Activated CD8-positive, alpha-beta memory T cell treated with anti-CD3 and anti-CD28 coated beads, Interleukin-2, amount 50 U/mL, for 1 hour (primary cell): ENCODE measurements around the gene YIPF3.
"Not testable (repeated sequence)": the region's sequence is repeated elsewhere in the genome, so short reads cannot be mapped to it uniquely, and the experiment has no call there.

Experiments used
- DNase-seq: peaks from one replicate; pipeline ENCODE4 v3.0.0-alpha.2; 2020; ENCODE audit errors: extremely low read depth

The YIPF3 gene

DNA sequence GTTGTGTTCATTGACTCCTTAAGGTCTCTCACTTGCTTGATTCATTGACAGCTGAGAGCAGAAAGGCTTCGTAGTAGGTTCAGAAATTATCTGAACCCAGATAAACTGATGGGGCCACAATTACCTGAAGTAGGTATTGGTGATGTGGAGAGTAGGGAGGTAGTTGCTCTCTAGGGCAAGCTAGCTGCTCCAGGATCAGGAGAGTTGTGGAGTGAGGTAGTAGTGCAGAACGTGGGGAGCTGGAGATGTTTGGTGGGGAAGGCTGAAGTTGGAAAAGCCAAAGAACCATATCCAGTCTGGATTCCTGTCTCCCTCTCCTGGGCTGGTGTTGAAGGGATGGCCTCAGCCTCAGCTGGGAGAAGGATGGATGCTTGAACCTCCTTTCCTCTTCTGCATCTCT, 23.5 kb downstream of the YIPF3 start:
- no peak for DNase-seq

DNA sequence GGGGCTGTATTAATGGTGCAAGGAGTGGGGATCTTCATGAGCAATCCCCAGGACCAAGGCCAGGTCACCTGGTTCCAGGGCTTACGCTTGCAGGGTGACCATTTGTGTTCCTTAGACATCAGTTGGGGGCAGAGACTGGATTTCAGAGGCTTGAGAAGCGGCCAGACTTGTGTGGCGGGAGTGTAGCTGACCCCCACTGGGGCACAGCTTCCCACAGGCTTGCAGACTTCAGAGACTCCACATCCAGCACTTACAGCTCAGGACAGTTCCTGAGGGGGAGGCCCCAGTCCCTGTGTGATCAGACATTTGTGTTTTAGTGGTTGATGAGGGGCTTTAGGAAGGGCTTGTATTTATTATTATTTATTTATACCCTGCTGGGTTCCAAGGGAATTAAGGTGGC, 24.1 kb downstream of the YIPF3 start:
- DNase-seq: no peak

DNA sequence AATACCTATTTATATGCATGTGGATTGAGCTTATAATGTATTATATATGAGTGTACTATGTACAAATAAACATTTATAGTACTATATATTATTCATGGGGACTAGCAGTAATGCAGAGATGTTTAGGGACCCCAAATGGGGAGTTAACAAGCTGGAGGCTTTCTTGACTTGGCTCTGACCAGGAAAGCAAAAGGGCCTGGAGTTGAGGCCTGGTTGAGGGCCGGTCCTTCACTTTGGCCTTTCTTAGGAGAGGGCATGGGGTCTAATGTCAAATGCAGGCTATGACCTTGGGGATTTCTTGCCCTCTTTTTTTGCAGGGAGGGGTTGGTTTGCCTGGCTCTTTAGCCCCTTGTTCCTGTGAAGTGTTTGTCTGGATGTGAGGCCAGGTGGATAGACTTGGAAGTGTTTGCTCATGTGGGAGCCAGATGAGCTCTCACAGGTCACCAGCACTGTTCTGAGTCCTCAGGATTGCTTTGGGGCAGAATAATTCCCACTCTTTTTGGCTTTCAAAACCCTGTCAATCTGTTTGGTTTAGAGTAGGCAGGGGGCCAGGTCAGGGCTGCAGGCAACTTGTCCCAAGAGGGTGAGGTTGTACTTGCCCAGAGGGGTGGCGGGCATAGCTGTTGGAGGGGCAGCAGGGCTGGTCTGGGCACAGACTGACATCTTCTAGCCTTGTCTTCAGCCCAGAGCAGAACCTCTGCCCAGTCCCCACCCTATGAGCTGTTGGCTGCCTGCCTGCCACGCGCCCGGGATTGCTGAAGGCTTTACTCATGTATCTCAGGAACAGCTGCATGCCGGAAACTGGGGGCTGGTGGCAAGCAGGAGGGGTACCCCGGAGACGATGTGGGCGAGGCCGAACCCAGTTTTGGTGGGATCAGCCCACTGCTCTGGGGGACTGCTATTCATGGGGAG, 24.7 kb downstream of the YIPF3 start:
- DNase-seq: no peak

DNA sequence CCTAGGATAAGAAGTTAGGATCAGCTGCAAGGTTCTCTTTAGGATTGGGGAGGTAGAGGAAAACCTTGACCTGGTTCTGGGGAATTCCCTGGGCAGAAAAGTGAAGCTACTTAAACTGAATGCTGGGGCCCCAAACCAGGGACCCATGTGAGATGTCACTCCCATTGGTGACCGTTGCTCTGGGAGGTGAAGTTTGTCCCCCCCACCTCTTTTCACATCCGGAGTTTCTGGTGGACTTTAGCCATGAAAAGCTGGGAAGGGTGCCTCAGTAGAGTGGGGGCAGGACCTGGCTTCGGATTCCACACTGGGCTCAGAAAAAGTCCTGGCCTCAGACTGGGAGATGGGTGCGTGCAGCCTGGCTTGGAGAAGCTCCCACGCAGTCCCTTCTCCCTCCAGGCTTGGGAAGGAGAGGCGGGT, 26.2 kb downstream of the YIPF3 start:
- no peak for DNase-seq

DNA sequence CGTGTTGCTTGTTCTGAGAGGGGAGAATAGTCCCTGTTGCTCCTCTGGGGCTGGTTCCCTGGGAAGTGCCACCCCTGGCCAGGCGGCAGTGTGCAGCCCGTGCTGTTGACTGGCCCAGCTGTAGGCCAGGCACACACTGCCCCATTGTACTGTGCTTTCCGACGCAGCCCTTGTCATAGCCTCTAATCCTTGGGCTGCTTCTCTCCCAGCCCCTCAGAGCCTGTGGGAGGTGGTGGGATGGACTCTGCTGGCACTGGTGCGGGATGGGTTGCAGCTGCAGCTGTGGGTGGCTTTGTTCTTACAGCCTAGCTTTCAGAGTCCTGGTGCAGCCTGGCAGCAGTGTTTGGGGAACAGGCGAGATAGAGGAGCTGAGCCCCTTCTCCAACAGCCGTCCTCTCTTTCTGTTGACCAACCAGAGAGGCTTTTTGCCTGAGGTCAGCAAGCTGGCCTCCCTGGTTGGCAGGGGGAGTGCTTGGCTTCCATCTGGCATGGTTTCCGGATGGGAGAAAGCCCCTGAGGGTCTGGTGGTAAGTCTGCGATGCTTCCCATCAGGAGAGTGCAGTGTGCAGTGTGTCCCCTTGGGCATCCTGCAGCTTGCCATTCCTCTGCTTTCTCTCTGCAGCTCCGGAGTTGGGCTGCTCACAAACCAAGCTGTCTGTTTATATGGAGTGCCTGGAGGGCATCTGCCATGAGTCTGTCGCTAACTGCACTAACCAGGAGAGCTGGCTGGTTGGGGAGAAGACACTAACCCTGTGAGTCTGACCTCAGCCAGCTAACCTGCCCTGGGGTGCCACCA, 27.3 kb downstream of the YIPF3 start:
- DNase-seq: no peak

DNA sequence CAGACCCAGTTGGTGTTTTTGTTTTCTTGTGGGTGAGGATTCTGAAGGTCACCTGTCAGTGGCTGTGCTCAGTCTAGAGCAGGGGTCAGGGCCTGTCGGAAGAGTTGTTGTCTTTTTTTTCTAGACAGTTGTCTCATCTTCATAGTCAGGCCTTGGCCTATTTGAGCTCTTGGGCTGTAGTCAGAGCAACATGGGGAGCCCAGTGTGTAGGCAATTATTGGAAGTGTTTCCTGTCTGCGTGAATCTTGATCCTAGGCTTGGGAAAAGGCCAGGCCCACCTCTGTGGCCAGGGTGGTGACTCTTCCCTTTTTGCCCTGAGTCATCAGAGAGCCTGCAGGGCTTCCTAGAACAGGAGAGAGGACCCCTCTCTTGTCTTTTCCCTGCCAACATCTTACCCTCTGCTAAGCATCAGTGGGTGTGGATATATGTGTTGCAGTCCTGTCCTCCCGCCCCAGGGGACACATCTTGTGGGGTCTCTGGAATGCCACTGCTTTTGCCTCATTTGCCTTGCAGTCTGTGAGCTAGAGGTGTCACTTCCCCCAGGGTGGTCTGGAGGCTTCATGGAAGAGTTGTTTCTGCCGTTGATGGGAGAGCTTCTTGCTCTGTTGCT, 28.0 kb downstream of the YIPF3 start:
- no peak for DNase-seq

DNA sequence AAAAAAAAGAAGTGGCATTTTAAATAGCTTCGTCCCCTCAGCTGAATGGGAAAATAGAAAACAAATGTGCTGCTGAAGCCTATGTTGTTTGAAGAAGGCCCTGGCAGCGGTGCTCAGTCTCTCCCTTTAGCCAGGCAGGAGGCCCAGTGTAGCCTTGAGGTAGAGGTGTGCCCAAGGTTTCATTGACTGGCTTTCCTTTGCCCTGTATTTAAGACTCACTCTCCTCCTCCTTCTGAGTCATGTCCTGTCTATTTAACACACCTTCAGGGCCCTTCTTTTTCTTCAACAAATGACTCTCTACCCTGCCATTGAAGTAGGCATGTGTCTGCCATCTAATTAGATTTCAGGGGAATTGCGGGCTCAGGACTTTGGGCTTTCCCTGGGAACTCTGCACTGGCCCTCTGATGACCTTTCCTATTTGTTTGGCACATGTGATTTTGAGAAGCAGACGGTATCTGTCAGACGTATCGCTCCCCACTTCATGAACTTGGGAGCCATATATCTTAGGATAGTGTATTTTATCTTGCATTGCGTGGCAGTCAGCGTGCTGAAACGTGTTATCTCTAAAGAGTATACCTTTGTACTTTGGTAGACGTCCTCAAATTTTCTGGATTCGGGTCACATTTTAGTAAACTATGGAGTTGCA, 35.0 kb downstream of the YIPF3 start:
- no peak for DNase-seq

DNA sequence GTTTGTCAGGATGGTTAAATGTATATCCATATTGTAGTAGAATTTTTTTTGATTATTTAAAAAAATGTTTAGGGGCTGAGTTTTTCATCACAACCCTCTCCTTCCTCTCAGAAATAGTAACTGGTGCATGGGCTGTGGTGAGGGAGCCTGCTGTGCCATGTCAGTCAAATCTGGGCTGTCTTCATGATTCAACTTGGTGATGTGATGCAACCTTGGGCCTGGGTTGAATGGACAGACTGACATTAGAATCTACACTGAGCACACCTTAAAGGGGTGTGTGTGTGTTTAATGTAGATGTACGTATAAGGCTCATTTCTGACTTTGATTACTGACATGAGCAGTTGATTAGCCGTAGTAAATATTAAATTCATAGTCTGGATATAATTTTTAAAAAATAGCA, 35.7 kb downstream of the YIPF3 start:
- DNase-seq: no peak

DNA sequence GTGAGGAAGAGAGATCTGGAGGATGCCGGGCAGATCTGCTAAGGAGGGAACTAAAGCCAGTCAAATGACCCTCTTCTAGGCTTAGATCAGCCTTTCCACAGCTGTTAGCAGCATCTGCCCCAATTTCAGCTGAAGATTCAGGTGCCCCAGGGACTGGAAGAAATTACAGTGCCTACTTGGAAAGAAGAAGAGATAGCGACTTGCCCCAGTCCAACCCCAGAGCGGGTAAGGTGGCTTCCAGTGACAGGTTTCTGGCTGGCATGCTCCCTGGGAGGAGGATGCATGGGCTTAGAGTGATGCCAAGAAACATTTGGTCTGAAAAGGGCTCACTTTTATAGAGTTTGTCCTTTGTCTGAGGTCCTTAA, 38.7 kb downstream of the YIPF3 start:
- DNase-seq: no peak

DNA sequence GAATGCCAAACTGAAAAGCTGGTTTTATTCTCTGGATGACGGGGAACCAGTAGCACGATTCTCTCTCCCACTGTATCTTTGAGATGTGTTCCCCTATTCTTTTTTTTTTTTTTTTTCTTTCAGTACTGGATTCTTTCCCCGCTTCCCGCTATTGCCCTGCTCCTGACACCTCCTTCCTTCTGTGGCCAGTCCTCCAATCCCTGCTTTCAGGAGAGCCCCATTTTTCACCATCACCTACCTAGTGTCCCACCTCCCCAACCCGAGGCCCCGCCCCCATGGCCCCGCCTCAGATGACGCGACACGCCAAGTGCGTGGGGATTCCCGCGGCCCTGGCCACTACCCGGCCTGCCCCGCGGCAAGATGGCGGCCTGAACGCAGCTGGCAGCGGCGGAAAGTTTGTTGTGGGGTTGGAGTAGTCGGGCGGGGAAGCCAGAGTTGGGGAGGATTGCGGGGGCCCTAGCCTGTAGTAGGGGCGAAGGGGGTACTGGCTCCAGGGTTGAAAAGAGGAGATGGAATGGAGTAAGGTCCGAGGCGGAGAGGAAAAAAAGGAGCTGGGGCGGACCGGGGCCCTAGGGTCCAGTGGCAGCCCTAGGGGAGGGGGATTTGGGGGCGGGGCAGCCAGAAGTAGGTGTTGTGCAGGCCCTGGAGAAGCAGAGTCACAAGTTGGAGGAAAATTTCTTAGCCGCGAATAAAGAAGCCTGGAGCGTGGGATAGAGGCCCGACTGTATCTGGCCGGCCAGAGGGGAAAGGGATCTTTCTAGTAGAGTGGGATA, 39.3 kb downstream of the YIPF3 start, which contains the start of gene TJAP1:
TSS of gene TJAP1 (plus strand) at position 336 of the 773 bp plus-strand sequence. CDS start 21,432 bp downstream, outside the sequence.
- DNase-seq: peak; percentile 78

DNA sequence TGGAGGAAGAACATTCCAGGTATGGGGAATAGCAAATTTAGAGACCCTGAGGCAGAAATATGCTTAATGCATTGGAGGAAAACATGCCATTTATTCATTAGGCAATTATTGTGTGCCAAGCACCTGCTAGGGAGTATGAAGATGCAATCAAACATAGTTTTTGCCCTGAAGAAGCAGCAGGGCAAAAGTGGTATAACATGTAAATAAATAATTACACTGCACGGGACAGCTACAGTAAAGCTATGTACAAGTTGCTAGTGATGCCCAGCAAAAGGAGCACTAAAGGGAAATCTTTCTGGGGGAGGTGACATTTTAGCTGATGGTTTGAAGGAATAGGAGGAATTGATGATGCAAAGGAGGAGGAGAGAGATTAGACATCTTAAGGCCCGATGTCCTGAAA, 40.0 kb downstream of the YIPF3 start:
- no peak for DNase-seq

DNA sequence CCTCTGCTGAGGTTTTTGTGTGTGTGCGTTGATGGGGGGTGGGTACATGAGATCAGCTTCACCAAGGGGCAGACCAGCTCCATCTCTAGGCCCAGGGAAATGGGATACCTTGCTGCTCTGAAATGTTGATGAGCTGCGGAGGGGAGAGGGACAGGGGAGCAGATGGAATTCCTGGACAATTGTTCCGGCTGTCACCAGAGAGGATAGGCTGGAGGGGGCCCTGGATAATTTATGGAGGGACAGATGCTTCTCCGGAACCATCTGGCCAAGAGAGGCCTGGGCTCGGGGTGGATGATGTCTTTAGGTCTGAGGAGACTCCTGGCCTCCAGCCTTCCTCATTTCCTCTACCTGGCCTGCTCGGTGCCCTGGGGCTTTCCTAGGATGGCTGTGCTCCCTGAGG, 41.2 kb downstream of the YIPF3 start:
- DNase-seq: no peak

DNA sequence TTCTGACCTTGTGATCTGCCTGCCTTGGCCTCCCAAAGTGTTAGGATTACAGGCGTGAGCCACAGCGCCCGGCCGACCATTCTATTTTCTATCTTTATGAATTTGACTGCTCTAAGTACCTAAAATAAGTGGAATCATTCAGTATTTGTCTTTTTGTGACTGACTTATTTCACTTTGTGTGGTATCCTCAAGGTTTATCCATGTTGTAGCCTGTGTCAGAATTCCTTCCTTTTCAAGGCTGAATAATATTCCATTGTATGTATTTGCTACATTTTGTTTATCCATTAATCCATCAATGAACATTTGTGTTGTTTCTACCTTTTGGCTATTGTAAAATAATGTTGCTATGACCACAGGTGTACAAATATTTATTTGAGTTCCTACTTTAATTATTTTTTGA, 44.2 kb downstream of the YIPF3 start:
- DNase-seq: no peak

DNA sequence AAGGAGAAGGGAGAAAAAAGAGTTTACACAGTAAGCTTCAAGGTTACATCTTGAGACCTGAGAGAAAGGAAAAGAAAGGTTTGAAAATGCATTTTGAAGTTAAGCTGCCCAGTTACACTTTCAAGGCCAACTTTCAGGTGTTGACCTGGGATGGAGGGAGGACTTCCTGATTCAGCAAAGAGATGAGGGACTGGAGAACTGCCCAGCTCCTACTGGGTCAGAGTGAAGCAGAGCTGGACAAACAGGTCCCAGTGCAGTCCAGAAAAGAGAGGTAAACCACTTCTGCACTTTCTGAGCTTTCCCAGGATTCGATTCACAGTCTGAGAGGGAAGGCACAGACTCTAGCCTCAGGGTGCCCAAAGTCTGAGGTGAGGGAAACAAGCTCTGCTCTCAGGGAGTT, 45.3 kb downstream of the YIPF3 start:
- DNase-seq: no peak

DNA sequence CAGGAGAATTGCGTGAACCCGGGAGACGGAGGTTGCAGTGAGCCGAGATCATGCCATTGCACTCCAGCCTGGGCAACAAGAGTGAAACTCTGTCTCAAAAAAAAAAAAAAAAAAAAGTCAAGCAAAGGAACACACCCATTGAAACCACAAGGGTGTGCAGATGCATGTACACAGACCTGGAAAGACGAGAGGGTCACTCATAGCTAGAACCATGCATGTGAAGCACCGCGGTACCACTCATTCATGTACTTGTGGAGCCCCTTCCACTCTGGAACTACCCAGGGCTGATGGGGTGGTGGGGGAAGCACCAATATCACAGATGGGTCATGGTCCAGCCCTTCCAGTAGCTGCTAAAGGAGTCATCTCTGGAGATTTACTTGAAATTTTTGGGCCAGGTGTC, 46.8 kb downstream of the YIPF3 start:
- DNase-seq: no peak

DNA sequence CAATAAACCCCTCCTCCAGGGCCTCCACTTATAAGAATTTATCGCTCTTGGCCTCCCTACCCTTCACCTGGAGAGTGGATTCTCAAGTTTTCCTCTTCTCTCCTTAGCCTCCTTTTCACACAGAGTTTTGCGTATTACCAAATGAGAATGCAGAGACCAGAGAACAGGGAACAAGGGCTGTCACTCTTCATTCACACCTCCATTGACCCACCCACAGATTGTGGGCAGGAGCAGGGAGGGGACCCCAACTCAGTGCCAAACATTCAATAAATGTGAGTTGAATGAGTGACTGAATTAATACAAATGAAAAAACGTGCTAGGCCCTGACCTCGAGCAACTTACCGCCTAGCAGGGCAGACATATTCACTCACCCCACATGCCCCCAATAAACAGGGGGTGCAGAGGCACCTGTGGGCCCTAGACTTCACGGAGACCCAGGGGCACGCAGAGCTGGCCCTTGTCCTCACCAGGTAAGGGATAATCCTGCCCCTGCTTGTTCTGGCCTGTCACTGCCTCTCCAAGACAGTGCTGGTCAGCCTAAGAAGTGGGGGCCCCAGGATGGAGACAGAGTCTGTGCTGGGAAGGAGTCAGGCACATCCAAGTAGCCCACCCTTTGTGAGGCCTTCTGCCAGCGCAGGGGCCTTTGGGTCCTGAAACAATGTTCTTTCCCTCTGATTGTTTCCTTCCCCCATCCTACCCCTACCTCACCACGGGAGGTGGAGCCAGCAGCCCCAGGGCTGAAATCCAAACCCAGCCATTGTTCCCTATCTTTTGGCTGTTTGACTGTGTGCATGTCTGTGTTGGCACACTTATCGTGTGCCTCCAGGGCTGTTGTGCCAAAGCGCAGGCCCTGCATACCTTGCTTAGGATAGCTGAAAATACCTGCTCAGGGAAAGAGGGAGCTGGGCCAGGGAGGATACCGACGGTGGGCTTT, 47.7 kb downstream of the YIPF3 start:
- no peak for DNase-seq

DNA sequence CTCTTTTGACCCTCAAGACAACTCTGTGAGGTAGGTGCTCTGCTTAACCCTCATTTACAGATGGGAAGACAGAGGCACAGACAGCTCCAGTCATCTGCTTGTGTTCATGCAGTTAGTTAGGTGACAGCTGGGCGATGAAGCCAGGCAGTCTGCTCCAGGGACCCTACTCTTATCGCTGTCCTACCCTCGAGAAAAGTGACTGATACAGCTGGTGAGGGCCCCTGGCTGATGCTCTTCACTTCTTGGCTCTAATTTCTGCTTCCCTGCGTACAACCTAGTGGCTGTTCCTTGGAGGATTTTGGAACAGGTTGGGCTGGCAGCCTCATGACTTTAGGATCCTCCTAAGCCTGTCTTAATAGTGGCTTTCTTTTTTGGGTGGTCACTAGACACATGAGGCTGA, 48.5 kb downstream of the YIPF3 start:
- no peak for DNase-seq

DNA sequence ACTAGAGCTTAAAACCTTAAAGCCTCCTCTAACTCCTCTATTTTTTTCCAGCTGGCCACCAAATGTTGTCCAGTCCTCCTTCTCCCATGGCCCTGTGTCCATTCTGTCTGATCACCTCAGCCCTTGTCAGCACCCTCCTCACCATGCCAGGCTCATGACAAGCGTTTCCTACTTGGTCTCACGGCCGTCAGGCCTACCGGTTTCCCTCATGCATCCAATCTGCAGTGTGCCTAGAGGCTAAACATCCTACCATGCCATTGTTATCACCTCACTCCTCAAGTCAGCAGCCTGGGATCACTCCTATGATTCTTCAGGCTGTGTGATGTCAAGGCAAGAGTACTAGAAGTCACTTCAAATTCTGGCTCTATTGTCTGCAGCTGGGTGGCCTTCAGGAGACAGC, 49.0 kb downstream of the YIPF3 start:
- DNase-seq: no peak

DNA sequence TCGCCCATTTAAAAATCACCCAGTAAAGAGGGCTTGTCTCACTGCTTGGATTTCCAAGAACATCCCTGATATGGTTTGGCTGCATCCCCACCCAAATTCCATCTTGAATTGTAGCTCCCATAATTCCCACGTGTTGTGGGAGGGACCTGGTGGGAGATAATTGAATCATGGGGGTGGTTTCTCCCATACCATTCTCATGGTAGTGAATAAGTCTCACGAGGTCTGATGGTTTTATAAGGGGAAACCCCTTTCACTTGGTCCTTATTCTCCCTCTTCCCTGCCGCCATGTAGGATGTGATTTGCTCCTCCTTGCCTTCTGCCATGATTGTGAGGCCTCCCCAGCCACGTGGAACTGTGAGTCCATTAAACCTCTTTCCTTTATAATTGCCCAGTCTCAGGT, 49.5 kb downstream of the YIPF3 start:
- DNase-seq: not testable (repeated sequence)

DNA sequence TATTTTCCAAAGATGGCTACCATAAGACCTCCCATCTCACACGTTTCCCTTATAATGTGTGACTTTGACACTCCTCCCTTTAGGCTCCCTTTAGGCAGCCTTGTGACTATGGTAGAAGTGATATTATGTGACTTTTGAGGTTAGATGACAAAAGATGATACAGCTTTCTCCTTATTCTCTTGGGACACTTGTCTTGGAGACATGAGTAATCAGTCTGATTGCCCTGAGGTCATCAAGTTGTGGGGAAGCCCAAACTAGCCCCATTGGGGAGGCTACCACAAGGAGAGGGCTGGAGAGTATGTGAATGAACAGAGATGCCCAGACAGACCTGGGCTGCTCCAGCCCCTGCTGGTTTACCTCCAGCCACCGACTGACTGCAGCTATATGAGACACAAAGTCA, 50.8 kb downstream of the YIPF3 start:
- DNase-seq: no peak
